SH-SY5Y (cell line): ENCODE measurements around the gene HNRNPLL.

Experiments
- GATA2 ChIP-seq: IDR thresholded peaks from 2 replicates; pipeline ENCODE4 v1.6.1; 2011; ENCODE audit warnings: mild to moderate bottlenecking, low read depth, low read length
- GATA3 ChIP-seq: IDR thresholded peaks from 2 replicates; pipeline ENCODE4 v1.6.1; 2011; ENCODE audit warnings: low read depth, mild to moderate bottlenecking, low read length, moderate library complexity

DNA sequence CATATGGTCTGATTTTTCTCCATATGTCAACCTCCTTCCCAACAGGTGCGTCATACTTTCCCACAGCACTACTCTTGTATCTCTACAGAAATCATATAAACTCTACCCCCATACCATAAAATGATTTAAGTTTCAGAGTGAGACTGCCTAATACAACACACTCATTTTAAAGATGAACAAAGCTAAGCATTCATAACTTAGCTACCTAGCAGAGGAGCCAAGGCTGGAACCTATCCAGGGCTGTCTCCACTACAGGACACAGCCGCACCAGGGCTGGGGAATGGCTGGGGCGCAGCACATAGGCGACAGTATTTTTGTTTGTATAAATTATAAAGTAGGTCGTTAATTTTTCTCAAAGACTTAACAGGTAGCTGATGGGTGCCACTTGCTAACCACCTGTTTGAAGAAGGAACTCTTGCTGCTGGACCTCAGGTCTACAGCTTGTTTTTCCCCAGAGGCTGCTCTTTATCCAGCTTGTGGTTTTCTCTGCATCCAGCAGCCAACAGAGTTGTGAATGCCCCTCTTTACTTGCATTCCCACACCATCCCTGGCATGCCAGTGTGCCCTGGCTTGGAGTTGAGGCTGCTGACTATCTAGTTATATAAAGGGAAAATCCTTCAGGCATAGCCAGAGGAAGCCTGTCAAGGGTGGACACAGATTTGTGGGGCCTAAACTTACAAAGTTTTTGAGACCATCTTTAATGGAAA lies 62.0 kb downstream of the HNRNPLL start:
- TF ChIP-seq GATA3 (no peak), GATA2 (no peak)
